GM12878 (cell line): ENCODE results near the gene SDK2. TPM values are rescaled to one million over a fixed set of nuclear protein-coding genes. Genes with fewer than 3 reads are reported as not detected.

Source experiments
- ATAC-seq: fragments of 200-7000 bp; cut with Tn5 transposase; 3 replicates; pipeline ENCODE4 v1.9.1; 2020; ENCODE audit warnings: mild to moderate bottlenecking, moderate library complexity
- BruUV-seq: library from RNA; stranded (reverse); fragments of 400-500 nt; replicated peaks from 2 replicates; lab custom pipeline; 2021; lab: Mats Ljungman, UMichigan
- CTCF ChIA-PET: fragments of 300-600 bp; sonication (Branson Sonifier 250); formaldehyde crosslinking; extraction: SDS; loops from one replicate; lab custom pipeline; 2021; ENCODE audit warnings: inconsistent platforms; lab: Yijun Ruan, JAX
- POLR2A ChIA-PET: fragments of 350-600 bp; formaldehyde crosslinking; extraction: SDS; loops from one replicate; lab custom pipeline; 2021; ENCODE audit warnings: inconsistent platforms; lab: Charles Lee
- RAD21 ChIA-PET: fragments of 300-600 bp; sonication (Branson Sonifier 250); formaldehyde crosslinking; loops from one replicate; lab custom pipeline; 2023; ENCODE audit warnings: antibody characterized with exemption; ENCODE audit not compliant: unreplicated experiment; lab: Charles Lee
- SMC1A ChIA-PET: fragments of 300-600 bp; sonication (Branson Sonifier 250); formaldehyde crosslinking; loops from one replicate; lab custom pipeline; 2023; ENCODE audit not compliant: unreplicated experiment, uncharacterized antibody; lab: Charles Lee
- DNase-seq: peaks from one replicate; pipeline ENCODE4 v3.0.0-alpha.2; 2011; ENCODE audit warnings: low read depth, low spot score
- FAIRE-seq: peaks from 3 replicates; lab custom pipeline; 2011; peaks lifted over from hg19 to GRCh38; lab: Jason Lieb, UNC
- H2AFZ ChIP-seq: 2 replicates; pipeline ENCODE4 v1.6.0; 2011; ENCODE audit warnings: low read depth, low read length, control low read depth; ENCODE audit not compliant: control insufficient read depth
- H3K27ac ChIP-seq: 2 replicates; pipeline ENCODE4 v1.5.1; 2011; ENCODE audit warnings: control low read depth; ENCODE audit not compliant: control insufficient read depth, insufficient read depth
- H3K27me3 ChIP-seq, 2 experiments: replicated peaks in 1 of 2; 2 replicates each; pipeline versions ENCODE4 v1.6.0 to v1.6.1; 2011; ENCODE audit warnings: low read length in 1 of 2; ENCODE audit not compliant: control insufficient read depth in 2 of 2, insufficient read depth in 2 of 2
- H3K36me3 ChIP-seq, 2 experiments: 2 replicates each; pipeline ENCODE4 v1.5.1; 2011; ENCODE audit warnings: low read length in 1 of 2; ENCODE audit not compliant: control insufficient read depth in 2 of 2, insufficient read depth in 2 of 2
- H3K4me1 ChIP-seq: 2 replicates; pipeline ENCODE4 v1.6.1; 2011; ENCODE audit warnings: mild to moderate bottlenecking, low read length, moderate library complexity, mixed read lengths; ENCODE audit not compliant: control insufficient read depth, insufficient read depth
- H3K4me2 ChIP-seq: 2 replicates; pipeline ENCODE4 v1.6.0; 2011; ENCODE audit warnings: control low read depth; ENCODE audit not compliant: control insufficient read depth, insufficient read depth
- H3K4me3 ChIP-seq: fragments of 200-600 bp; sonication (generic); 2 replicates; pipeline ENCODE4 v1.5.1; 2016
- H3K79me2 ChIP-seq: 2 replicates; pipeline ENCODE4 v1.6.0; 2011; ENCODE audit warnings: low read length; ENCODE audit not compliant: control insufficient read depth, insufficient read depth
- H3K9ac ChIP-seq: 2 replicates; pipeline ENCODE4 v1.8.0; 2011; ENCODE audit warnings: low read length, control low read depth, mixed read lengths; ENCODE audit not compliant: control insufficient read depth, insufficient read depth
- H3K9me3 ChIP-seq: replicated peaks from 3 replicates; pipeline ENCODE4 v1.5.1; 2011; ENCODE audit warnings: mild to moderate bottlenecking, low read length; ENCODE audit not compliant: control insufficient read depth, insufficient read depth
- H4K20me1 ChIP-seq: 2 replicates; pipeline ENCODE4 v1.6.0; 2011; ENCODE audit not compliant: control insufficient read depth, insufficient read depth
- ASH2L ChIP-seq: fragments of 300-600, 200-600 bp; sonication (generic); IDR thresholded peaks from 2 replicates; pipeline ENCODE4 v1.6.1; 2017; ENCODE audit warnings: low read depth, mild to moderate bottlenecking, borderline replicate concordance
- BHLHE40 ChIP-seq, 2 experiments: fragments of 450-650 bp in 1 of 2; IDR thresholded peaks; 2 replicates each; pipeline ENCODE4 v1.6.1; 2011 to 2017; ENCODE audit warnings: low read depth in 2 of 2, borderline replicate concordance in 1 of 2, improper control_type of control experiment in 1 of 2, low read length in 1 of 2, mild to moderate bottlenecking in 1 of 2
- CEBPZ ChIP-seq: fragments of 150-350 bp; IDR thresholded peaks from 2 replicates; pipeline ENCODE4 v1.6.1; 2016; ENCODE audit warnings: low read depth, low read length
- CHD1 ChIP-seq: IDR thresholded peaks from 2 replicates; pipeline ENCODE4 v1.6.1; 2012; ENCODE audit warnings: low read depth, low read length, improper control_type of control experiment
- NFIC ChIP-seq: IDR thresholded peaks from 2 replicates; pipeline ENCODE4 v1.6.1; 2012; ENCODE audit warnings: low read depth, mild to moderate bottlenecking, inconsistent platforms, low read length, moderate library complexity
- RUNX3 ChIP-seq: IDR thresholded peaks from 2 replicates; pipeline ENCODE4 v1.6.1; 2012; ENCODE audit warnings: low read length, inconsistent platforms
- SMAD1 ChIP-seq: fragments of 450-650 bp; IDR thresholded peaks from 2 replicates; pipeline ENCODE4 v1.6.1; 2018; ENCODE audit warnings: mild to moderate bottlenecking, low read depth; ENCODE audit not compliant: partially characterized antibody
- SMAD5 ChIP-seq: IDR thresholded peaks from 2 replicates; pipeline ENCODE4 v1.6.1; 2016; ENCODE audit warnings: antibody characterized with exemption, low read depth
- STAT3 ChIP-seq: IDR thresholded peaks from 2 replicates; pipeline ENCODE4 v1.6.1; 2011; ENCODE audit warnings: low read depth, low read length, improper control_type of control experiment
- TCF3 ChIP-seq: IDR thresholded peaks from 2 replicates; pipeline ENCODE4 v1.6.1; 2012; ENCODE audit warnings: low read depth, mild to moderate bottlenecking, low read length, borderline replicate concordance; ENCODE audit not compliant: insufficient read depth
- USF1 ChIP-seq: IDR thresholded peaks from 2 replicates; pipeline ENCODE4 v1.6.1; 2011; ENCODE audit warnings: borderline replicate concordance, low read depth, mild to moderate bottlenecking, moderate library complexity, mixed read lengths, low read length; ENCODE audit not compliant: insufficient read depth; ENCODE audit errors: extremely low read length
- WGBS: methylation state at CpG from one replicate; pipeline ENCODE4 v1.1.6; 2016; ENCODE audit warnings: low lambda C conversion rate; ENCODE audit not compliant: insufficient replicate concordance, insufficient coverage; ENCODE audit errors: missing lambda C conversion rate; 5-methylcytosine and 5-hydroxymethylcytosine counted together
- in situ Hi-C: fragments of 300-500 bp; cut with MboI; formaldehyde crosslinking; loops from 9 replicates; pipeline ENCODE4 v1.14.3; 2018; ENCODE audit warnings: mixed read lengths
- intact Hi-C: fragments of 100-400 bp; cut with micrococcal nuclease; formaldehyde crosslinking; loops from one replicate; pipeline ENCODE4 v1.14.2; 2022; ENCODE audit not compliant: unreplicated experiment
- polyA plus RNA-seq, 11 experiments: library from polyadenylated mRNA; depleted of rRNA in 4 of 11; unstranded in 6 of 11; stranded (reverse) in 5 of 11; fragments of >200 nt; fragmentation: Nextera tagmentation in 4 of 11; fragmentation: Illumina TruSeq in 1 of 11; extraction: Ambion mirVana in 4 of 11; extraction: Trizol in 1 of 11; gene quantifications; 1 replicate in 1 of 11; 2 replicates in 10 of 11; pipeline versions ENCODE4 v1.2.1 to v1.2.3, GENCODE V29; 2011 to 2016; ENCODE audit warnings: inconsistent platforms in 2 of 11, missing spikeins in 2 of 11, low read depth in 1 of 11
- total RNA-seq, 4 experiments: library from RNA; depleted of rRNA in 3 of 4; stranded (reverse); fragments of >200 nt in 3 of 4; fragmentation: Illumina TruSeq in 1 of 4; extraction: Trizol in 1 of 4; gene quantifications; 2 replicates each; pipeline versions ENCODE4 v1.2.1 to v1.2.3, GENCODE V29; 2013 to 2021
- TF ChIP-seq, protein P1 (sequence below): fragments of 450-650 bp; IDR thresholded peaks from 2 replicates; pipeline ENCODE4 v1.6.1; 2017; ENCODE audit warnings: antibody characterized with exemption, mild to moderate bottlenecking, moderate library complexity

Gene SDK2
- total and polyA plus RNA-seq, 10 of the 15 experiments (the other 5 are each of a cell fraction or from before 2014, with no cell fraction given): 0.03 to 0.08 (median 0.03) TPM; not detected in 7

- TF ChIP-seq SMAD5 (no peak), NFIC (no peak), BHLHE40 (IDR thresholded peaks at IDR 0.05; ENCODE audit: borderline replicate concordance in 1 of 2, low read depth in 2 of 2, low read length in 1 of 2) (no peak), CHD1 (no peak), CEBPZ (no peak), SMAD1 (no peak), TCF3 (no peak), RUNX3 (no peak), USF1 (no peak), STAT3 (no peak), ASH2L (no peak)
- TF ChIP-seq, protein P1, sequence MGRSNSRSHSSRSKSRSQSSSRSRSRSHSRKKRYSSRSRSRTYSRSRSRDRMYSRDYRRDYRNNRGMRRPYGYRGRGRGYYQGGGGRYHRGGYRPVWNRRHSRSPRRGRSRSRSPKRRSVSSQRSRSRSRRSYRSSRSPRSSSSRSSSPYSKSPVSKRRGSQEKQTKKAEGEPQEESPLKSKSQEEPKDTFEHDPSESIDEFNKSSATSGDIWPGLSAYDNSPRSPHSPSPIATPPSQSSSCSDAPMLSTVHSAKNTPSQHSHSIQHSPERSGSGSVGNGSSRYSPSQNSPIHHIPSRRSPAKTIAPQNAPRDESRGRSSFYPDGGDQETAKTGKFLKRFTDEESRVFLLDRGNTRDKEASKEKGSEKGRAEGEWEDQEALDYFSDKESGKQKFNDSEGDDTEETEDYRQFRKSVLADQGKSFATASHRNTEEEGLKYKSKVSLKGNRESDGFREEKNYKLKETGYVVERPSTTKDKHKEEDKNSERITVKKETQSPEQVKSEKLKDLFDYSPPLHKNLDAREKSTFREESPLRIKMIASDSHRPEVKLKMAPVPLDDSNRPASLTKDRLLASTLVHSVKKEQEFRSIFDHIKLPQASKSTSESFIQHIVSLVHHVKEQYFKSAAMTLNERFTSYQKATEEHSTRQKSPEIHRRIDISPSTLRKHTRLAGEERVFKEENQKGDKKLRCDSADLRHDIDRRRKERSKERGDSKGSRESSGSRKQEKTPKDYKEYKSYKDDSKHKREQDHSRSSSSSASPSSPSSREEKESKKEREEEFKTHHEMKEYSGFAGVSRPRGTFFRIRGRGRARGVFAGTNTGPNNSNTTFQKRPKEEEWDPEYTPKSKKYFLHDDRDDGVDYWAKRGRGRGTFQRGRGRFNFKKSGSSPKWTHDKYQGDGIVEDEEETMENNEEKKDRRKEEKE: no peak
- no peaks in the 10 kb centered on the region for H4K20me1 ChIP-seq
- no peak for FAIRE-seq
- peaks cover 2% of the 10 kb centered on the region for H3K79me2 ChIP-seq
- ATAC-seq: no peak
- no peak overlapping the region for H3K9ac ChIP-seq
- ChIA-PET POLR2A (no interaction called here), SMC1A (no interaction called here), RAD21 (no interaction called here), CTCF (no interaction called here)
- no peak overlapping the region for H3K27ac ChIP-seq
- H2AFZ ChIP-seq: no peak overlapping the region
- H3K4me3 ChIP-seq: no peak overlapping the region
- no peak overlapping the region for H3K4me2 ChIP-seq
- intact Hi-C loops (no loop called here), in situ Hi-C loops (no loop called here)
- peaks cover 25% of the 10 kb centered on the region for H3K4me1 ChIP-seq
- no peak for DNase-seq
- no TSS peak for BruUV-seq
- no peaks in the 10 kb centered on the region for H3K9me3 ChIP-seq
- H3K27me3 ChIP-seq: no peaks in the 10 kb centered on the region
- WGBS: 43% methylated on average over 11 of the region's 15 CpGs
- H3K36me3 ChIP-seq: peaks cover 3 to 11% of the 10 kb centered on the region in 2 experiments; a peak in 2 of 4 replicates
Measured at GRCh38 chr17:73285603-73285908, 358.7 kb downstream of the SDK2 start.
